ENCODE data around the gene AP2A1.

Gene AP2A1

GRCh38 chr19:49746206-49746958, 20.4 kb upstream of the AP2A1 start:
- ATAC-seq = no peak; the same call in 2 of the 3 replicates
- no peak for TF ChIP-seq TCF4 (CRISPR knock-in tag; IDR thresholded peaks at IDR 0.05; ENCODE audit: borderline replicate concordance)
- TF ChIP-seq BACH2 (CRISPR knock-in tag; IDR thresholded peaks at IDR 0.05; ENCODE audit: borderline replicate concordance) = no peak
- TF ChIP-seq RARB (CRISPR knock-in tag; IDR thresholded peaks at IDR 0.05) = no peak
- no peak for TF ChIP-seq ZNF8 (CRISPR knock-in tag; IDR thresholded peaks at IDR 0.05)
- no peak for TF ChIP-seq PPARA (CRISPR knock-in tag; IDR thresholded peaks at IDR 0.05; ENCODE audit: borderline replicate concordance)

GRCh38 chr19:49749055-49749716, 17.6 kb upstream of the AP2A1 start:
- TF ChIP-seq SNAI2 (CRISPR knock-in tag; IDR thresholded peaks at IDR 0.05) (no peak), ISL1 (CRISPR knock-in tag; IDR thresholded peaks at IDR 0.05) (no peak), ZC3H10 (CRISPR knock-in tag; IDR thresholded peaks at IDR 0.05) (no peak), BACH2 (CRISPR knock-in tag; IDR thresholded peaks at IDR 0.05; ENCODE audit: borderline replicate concordance) (no peak), PATZ1 (CRISPR knock-in tag; IDR thresholded peaks at IDR 0.05; ENCODE audit: borderline replicate concordance) (no peak), TSHZ2 (CRISPR knock-in tag; IDR thresholded peaks at IDR 0.05) (no peak), ZFP3 (CRISPR knock-in tag; IDR thresholded peaks at IDR 0.05) (no peak), ZNF70 (CRISPR knock-in tag; IDR thresholded peaks at IDR 0.05) (no peak), POU6F1 (CRISPR knock-in tag; IDR thresholded peaks at IDR 0.05; ENCODE audit: borderline replicate concordance, low read depth) (no peak), RARB (CRISPR knock-in tag; IDR thresholded peaks at IDR 0.05) (no peak), TOX (CRISPR knock-in tag; IDR thresholded peaks at IDR 0.05; ENCODE audit: borderline replicate concordance) (no peak), ZFP30 (CRISPR knock-in tag; IDR thresholded peaks at IDR 0.05) (no peak), ZNF8 (CRISPR knock-in tag; IDR thresholded peaks at IDR 0.05) (no peak), CSDC2 (CRISPR knock-in tag; IDR thresholded peaks at IDR 0.05) (no peak), TCF4 (CRISPR knock-in tag; IDR thresholded peaks at IDR 0.05; ENCODE audit: borderline replicate concordance) (no peak), PPARA (CRISPR knock-in tag; IDR thresholded peaks at IDR 0.05; ENCODE audit: borderline replicate concordance) (no peak)
- ATAC-seq = peak; percentile 86

- ATAC-seq = no peak
- no peak for TF ChIP-seq ARNTL (CRISPR knock-in tag; IDR thresholded peaks at IDR 0.05; ENCODE audit: borderline replicate concordance, low read depth)
- TF ChIP-seq PPARA (CRISPR knock-in tag; IDR thresholded peaks at IDR 0.05; ENCODE audit: borderline replicate concordance) = no peak
- TF ChIP-seq ISL1 (CRISPR knock-in tag; IDR thresholded peaks at IDR 0.05) = no peak
- no peak for TF ChIP-seq TOX (CRISPR knock-in tag; IDR thresholded peaks at IDR 0.05; ENCODE audit: borderline replicate concordance)
- TF ChIP-seq ZNF565 (CRISPR knock-in tag; conservative IDR thresholded peaks at IDR 0.05; ENCODE audit: low read depth) = no peak
- no peak for TF ChIP-seq ZNF70 (CRISPR knock-in tag; IDR thresholded peaks at IDR 0.05)
- no peak for TF ChIP-seq CSDC2 (CRISPR knock-in tag; IDR thresholded peaks at IDR 0.05)
- TF ChIP-seq ZFP30 (CRISPR knock-in tag; IDR thresholded peaks at IDR 0.05) = no peak
- TF ChIP-seq TCF4 (CRISPR knock-in tag; IDR thresholded peaks at IDR 0.05; ENCODE audit: borderline replicate concordance) = no peak
- no peak for TF ChIP-seq TSHZ2 (CRISPR knock-in tag; IDR thresholded peaks at IDR 0.05)
- no peak for TF ChIP-seq BACH2 (CRISPR knock-in tag; IDR thresholded peaks at IDR 0.05; ENCODE audit: borderline replicate concordance)
- TF ChIP-seq POU6F1 (CRISPR knock-in tag; IDR thresholded peaks at IDR 0.05; ENCODE audit: borderline replicate concordance, low read depth) = no peak
- no peak for TF ChIP-seq ZFP3 (CRISPR knock-in tag; IDR thresholded peaks at IDR 0.05)
- no peak for TF ChIP-seq SNAI2 (CRISPR knock-in tag; IDR thresholded peaks at IDR 0.05)
- no peak for TF ChIP-seq ESRRG (CRISPR knock-in tag; IDR thresholded peaks at IDR 0.05)
- no peak for TF ChIP-seq RARB (CRISPR knock-in tag; IDR thresholded peaks at IDR 0.05)
- no peak for TF ChIP-seq ZNF8 (CRISPR knock-in tag; IDR thresholded peaks at IDR 0.05)
These were observed 17.0 kb upstream of the AP2A1 start for GRCh38 chr19:49749771-49750170.

Measured in SK-N-SH treated with all-trans-retinoic acid at 6 μM for 48 hours (cell line).